ENCODE data around the gene SCYGR6. TPM values are rescaled to one million over a fixed set of nuclear protein-coding genes. Genes with fewer than 3 reads are reported as not detected.

Gene SCYGR6
- total and polyA plus RNA-seq, 4 donors, result not detected

DNA sequence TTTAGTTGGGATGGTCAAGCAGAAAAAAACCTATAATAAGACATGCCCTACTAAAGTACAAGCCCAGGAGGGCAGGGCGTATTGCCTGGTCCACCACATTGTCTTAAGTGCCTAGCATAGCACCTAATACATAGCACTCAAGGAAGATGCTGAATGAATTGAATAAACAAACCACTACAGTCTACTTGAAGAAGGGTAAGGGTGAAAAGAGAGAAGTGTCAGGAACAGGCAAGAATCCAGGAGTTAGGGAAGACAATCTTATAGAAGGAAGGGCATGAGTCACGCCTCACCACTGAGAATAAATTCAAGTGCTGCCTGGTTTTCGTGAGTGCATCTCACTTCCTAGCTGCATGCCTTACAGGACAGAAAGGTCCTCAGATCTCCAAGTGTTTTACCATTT is 20.6 kb downstream of the SCYGR6 start:
- WGBS, result 86% methylated on average over 3 of the region's 3 CpGs
- DNase-seq (ENCODE audit: low spot score), result no peak
- no peak for TF ChIP-seq JUND (IDR thresholded peaks at IDR 0.05)
- TF ChIP-seq, protein P1, sequence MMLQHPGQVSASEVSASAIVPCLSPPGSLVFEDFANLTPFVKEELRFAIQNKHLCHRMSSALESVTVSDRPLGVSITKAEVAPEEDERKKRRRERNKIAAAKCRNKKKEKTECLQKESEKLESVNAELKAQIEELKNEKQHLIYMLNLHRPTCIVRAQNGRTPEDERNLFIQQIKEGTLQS (IDR thresholded peaks at IDR 0.05), result no peak
- H3K4me1 ChIP-seq (ENCODE audit: control insufficient read depth in 4 of 4, insufficient read depth in 4 of 4, low read length in 3 of 4), result peaks cover 0 to 55% (median 43%) of the 10 kb centered on the region in 4 donors
- H3K36me3 ChIP-seq (ENCODE audit: control insufficient read depth in 4 of 4, insufficient read depth in 3 of 4, low read depth in 1 of 4, low read length in 3 of 4), result peaks cover 2 to 13% (median 4%) of the 10 kb centered on the region in 4 donors
- no peaks in the 10 kb centered on the region for H3K9me3 ChIP-seq (ENCODE audit: control insufficient read depth in 4 of 4, low read length in 3 of 4)
- no peaks in the 10 kb centered on the region for H3K27me3 ChIP-seq (ENCODE audit: control insufficient read depth in 4 of 4, insufficient read depth in 4 of 4, low read length in 3 of 4)
- no peak overlapping the region for H3K9ac ChIP-seq (ENCODE audit: low read depth in 1 of 2, low read length in 2 of 2)
- H3K4me3 ChIP-seq (ENCODE audit: low read depth in 1 of 3, low read length in 3 of 3), result no peak overlapping the region
- peak overlapping the region; percentile 62 to 83 for H3K27ac ChIP-seq (ENCODE audit: low read depth in 1 of 2, low read length in 2 of 2)

DNA sequence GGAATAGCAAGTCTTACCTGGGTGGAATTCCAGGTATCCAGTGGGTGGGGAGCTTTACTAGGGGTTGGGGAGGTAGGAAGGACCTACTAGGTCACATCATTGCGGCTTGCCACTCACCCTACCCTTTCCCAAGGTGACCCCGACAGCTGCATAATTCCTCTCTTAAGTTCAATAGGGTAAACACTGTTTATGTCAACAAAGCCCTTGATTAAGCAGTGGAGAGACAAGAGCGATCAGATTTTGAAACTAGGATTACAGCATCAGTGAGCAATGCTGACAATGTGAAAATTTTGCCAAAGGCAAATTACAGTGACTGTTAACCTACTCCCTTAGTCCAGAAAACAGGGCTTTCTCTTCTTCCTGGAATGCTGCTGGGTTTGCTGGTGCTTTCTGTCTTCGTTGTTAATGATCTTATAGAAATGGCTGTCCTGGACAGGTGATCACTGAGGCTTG is 21.3 kb downstream of the SCYGR6 start:
- no peak for DNase-seq (ENCODE audit: low spot score)
- H3K4me1 ChIP-seq (ENCODE audit: control insufficient read depth in 4 of 4, insufficient read depth in 4 of 4, low read length in 3 of 4), result peaks cover 0 to 55% (median 43%) of the 10 kb centered on the region in 4 donors
- peaks cover 4 to 19% (median 9%) of the 10 kb centered on the region in 4 donors for H3K36me3 ChIP-seq (ENCODE audit: control insufficient read depth in 4 of 4, insufficient read depth in 3 of 4, low read depth in 1 of 4, low read length in 3 of 4)
- no peak overlapping the region for H3K9ac ChIP-seq (ENCODE audit: low read depth in 1 of 2, low read length in 2 of 2)
- no peak for TF ChIP-seq GABPA (IDR thresholded peaks at IDR 0.05 in 1 of 2, conservative IDR thresholded peaks at IDR 0.05 in 1 of 2)
- peak; percentile 90 to 96 for TF ChIP-seq JUND (IDR thresholded peaks at IDR 0.05)
- TF ChIP-seq, protein P2, sequence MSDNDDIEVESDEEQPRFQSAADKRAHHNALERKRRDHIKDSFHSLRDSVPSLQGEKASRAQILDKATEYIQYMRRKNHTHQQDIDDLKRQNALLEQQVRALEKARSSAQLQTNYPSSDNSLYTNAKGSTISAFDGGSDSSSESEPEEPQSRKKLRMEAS (IDR thresholded peaks at IDR 0.05), result peak; percentile 37
- TF ChIP-seq HNF4A (conservative IDR thresholded peaks at IDR 0.05), result peak; percentile 87 to 91
- TF ChIP-seq FOXA2 (IDR thresholded peaks at IDR 0.05), result peak; percentile 98
- TF ChIP-seq RXRA (IDR thresholded peaks at IDR 0.05), result peak; percentile 88 to 91
- TF ChIP-seq HNF4G (IDR thresholded peaks at IDR 0.05), result peak; percentile 77
- TF ChIP-seq FOXA1 (IDR thresholded peaks at IDR 0.05), result peak; percentile 95
- peak; percentile 89 for TF ChIP-seq SP1 (IDR thresholded peaks at IDR 0.05)
- TF ChIP-seq, protein P1 (IDR thresholded peaks at IDR 0.05), result peak; percentile 91
- TF ChIP-seq, protein P3, sequence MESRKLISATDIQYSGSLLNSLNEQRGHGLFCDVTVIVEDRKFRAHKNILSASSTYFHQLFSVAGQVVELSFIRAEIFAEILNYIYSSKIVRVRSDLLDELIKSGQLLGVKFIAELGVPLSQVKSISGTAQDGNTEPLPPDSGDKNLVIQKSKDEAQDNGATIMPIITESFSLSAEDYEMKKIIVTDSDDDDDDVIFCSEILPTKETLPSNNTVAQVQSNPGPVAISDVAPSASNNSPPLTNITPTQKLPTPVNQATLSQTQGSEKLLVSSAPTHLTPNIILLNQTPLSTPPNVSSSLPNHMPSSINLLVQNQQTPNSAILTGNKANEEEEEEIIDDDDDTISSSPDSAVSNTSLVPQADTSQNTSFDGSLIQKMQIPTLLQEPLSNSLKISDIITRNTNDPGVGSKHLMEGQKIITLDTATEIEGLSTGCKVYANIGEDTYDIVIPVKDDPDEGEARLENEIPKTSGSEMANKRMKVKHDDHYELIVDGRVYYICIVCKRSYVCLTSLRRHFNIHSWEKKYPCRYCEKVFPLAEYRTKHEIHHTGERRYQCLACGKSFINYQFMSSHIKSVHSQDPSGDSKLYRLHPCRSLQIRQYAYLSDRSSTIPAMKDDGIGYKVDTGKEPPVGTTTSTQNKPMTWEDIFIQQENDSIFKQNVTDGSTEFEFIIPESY (IDR thresholded peaks at IDR 0.05), result peak; percentile 68
- TF ChIP-seq EGR1 (IDR thresholded peaks at IDR 0.05; ENCODE audit: low read depth in 2 of 2), result no peak
- TF ChIP-seq CTCF (IDR thresholded peaks at IDR 0.05; ENCODE audit: low read depth, low read length, missing input control), result no peak
- TF ChIP-seq, protein P4, sequence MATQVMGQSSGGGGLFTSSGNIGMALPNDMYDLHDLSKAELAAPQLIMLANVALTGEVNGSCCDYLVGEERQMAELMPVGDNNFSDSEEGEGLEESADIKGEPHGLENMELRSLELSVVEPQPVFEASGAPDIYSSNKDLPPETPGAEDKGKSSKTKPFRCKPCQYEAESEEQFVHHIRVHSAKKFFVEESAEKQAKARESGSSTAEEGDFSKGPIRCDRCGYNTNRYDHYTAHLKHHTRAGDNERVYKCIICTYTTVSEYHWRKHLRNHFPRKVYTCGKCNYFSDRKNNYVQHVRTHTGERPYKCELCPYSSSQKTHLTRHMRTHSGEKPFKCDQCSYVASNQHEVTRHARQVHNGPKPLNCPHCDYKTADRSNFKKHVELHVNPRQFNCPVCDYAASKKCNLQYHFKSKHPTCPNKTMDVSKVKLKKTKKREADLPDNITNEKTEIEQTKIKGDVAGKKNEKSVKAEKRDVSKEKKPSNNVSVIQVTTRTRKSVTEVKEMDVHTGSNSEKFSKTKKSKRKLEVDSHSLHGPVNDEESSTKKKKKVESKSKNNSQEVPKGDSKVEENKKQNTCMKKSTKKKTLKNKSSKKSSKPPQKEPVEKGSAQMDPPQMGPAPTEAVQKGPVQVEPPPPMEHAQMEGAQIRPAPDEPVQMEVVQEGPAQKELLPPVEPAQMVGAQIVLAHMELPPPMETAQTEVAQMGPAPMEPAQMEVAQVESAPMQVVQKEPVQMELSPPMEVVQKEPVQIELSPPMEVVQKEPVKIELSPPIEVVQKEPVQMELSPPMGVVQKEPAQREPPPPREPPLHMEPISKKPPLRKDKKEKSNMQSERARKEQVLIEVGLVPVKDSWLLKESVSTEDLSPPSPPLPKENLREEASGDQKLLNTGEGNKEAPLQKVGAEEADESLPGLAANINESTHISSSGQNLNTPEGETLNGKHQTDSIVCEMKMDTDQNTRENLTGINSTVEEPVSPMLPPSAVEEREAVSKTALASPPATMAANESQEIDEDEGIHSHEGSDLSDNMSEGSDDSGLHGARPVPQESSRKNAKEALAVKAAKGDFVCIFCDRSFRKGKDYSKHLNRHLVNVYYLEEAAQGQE (IDR thresholded peaks at IDR 0.05), result peak; percentile 27
- no peak for TF ChIP-seq TAF1 (conservative IDR thresholded peaks at IDR 0.05)
- peak; percentile 38 for TF ChIP-seq YY1 (IDR thresholded peaks at IDR 0.05)
- peak in 1 of 2 donors; percentile 51 for TF ChIP-seq RAD21 (IDR thresholded peaks at IDR 0.05)
- H3K27me3 ChIP-seq (ENCODE audit: control insufficient read depth in 4 of 4, insufficient read depth in 4 of 4, low read length in 3 of 4), result no peaks in the 10 kb centered on the region
- 27% methylated on average over 4 of the region's 4 CpGs for WGBS
- H3K9me3 ChIP-seq (ENCODE audit: control insufficient read depth in 4 of 4, low read length in 3 of 4), result no peaks in the 10 kb centered on the region
- H3K27ac ChIP-seq (ENCODE audit: low read depth in 1 of 2, low read length in 2 of 2), result peak overlapping the region; percentile 62 to 83
- peak overlapping the region in 2 of 3 donors; percentile 7 to 23 for H3K4me3 ChIP-seq (ENCODE audit: low read depth in 1 of 3, low read length in 3 of 3)
